NAMALWA (cell line): ENCODE measurements around the gene PPCDC.
"Not testable (repeated sequence)": the region's sequence is repeated elsewhere in the genome, so short reads cannot be mapped to it uniquely, and the experiment has no call there.

Experiments
- DNase-seq: peaks from one replicate; pipeline ENCODE4 v3.0.0-alpha.2; 2015; ENCODE audit warnings: low spot score

The PPCDC gene

GRCh38 chr15:75068748-75069147, 45.4 kb downstream of the PPCDC start:
- no peak for DNase-seq

- DNase-seq: peak; percentile 31
Observed at GRCh38 chr15:75069301-75069925, 46.0 kb downstream of the PPCDC start.

- DNase-seq: no peak
Observed at GRCh38 chr15:75070674-75071073, 47.3 kb downstream of the PPCDC start.

- no peak for DNase-seq
Observed at GRCh38 chr15:75073197-75073596, 49.8 kb downstream of the PPCDC start.

- no peak for DNase-seq
Observed at GRCh38 chr15:75076277-75076676, 52.9 kb downstream of the PPCDC start.

GRCh38 chr15:75077551-75077961, 54.2 kb downstream of the PPCDC start:
- not testable (repeated sequence) for DNase-seq

GRCh38 chr15:75081150-75081549, 57.8 kb downstream of the PPCDC start:
- DNase-seq: no peak

- no peak for DNase-seq
Observed at GRCh38 chr15:75082689-75083088, 59.3 kb downstream of the PPCDC start.

- DNase-seq: not testable (repeated sequence)
Observed at GRCh38 chr15:75085708-75086107, 62.3 kb downstream of the PPCDC start.

- DNase-seq: no peak
Observed at GRCh38 chr15:75089456-75090387, 66.3 kb downstream of the PPCDC start.

- no peak for DNase-seq
Observed at GRCh38 chr15:75090388-75090734, 67.0 kb downstream of the PPCDC start.

GRCh38 chr15:75091814-75092213, 68.4 kb downstream of the PPCDC start:
- DNase-seq: peak; percentile 15

- DNase-seq: peak; percentile 30
Observed at GRCh38 chr15:75094961-75095478, 71.6 kb downstream of the PPCDC start.

GRCh38 chr15:75095594-75095993, 72.2 kb downstream of the PPCDC start:
- no peak for DNase-seq

GRCh38 chr15:75097939-75098338, 74.5 kb downstream of the PPCDC start:
- no peak for DNase-seq

GRCh38 chr15:75098404-75098803, 75.0 kb downstream of the PPCDC start:
- no peak for DNase-seq
